Measurements from ENCODE around the gene CKM. TPM values are rescaled to one million over a fixed set of nuclear protein-coding genes. Genes with fewer than 3 reads are reported as not detected.

CKM gene
- not detected in 2 replicates for total RNA-seq (2014; rRNA removed; shearing (Covaris generic))

GRCh38 chr19:45322744-45323281 is at the start of gene CKM:
Gene CKM, minus strand, starts transcription at chr19:45322875. Its CDS starts 3,162 bp downstream, at chr19:45319713.

GRCh38 chr19:45370410-45371204 is 47.9 kb upstream of the CKM start, which contains the start of gene ERCC2:
Gene ERCC2, minus strand, starts transcription at chr19:45370573. Its CDS starts 33 bp downstream, at chr19:45370540.

GRCh38 chr19:45340232-45340898 is 17.7 kb upstream of the CKM start, which contains the start of gene KLC3:
Gene KLC3, plus strand, starts transcription at chr19:45340750. Its CDS starts 4,792 bp downstream, at chr19:45345542.

Other genes with a start within 250 kb of the CKM start
- 0.82 and 1.9 TPM in 2 replicates for gene ZNF296, start 246.4 kb downstream of the CKM start, total RNA-seq (2014; rRNA removed; shearing (Covaris generic))
- 32.3 and 37.6 TPM in 2 replicates for gene GEMIN7, start 243.6 kb downstream of the CKM start, total RNA-seq (2014; rRNA removed; shearing (Covaris generic))
- gene PPP1R37, start 229.7 kb downstream of the CKM start, total RNA-seq (2014; rRNA removed; shearing (Covaris generic)), result 29.2 and 29.7 TPM in 2 replicates
- gene NKPD1, start 161.9 kb downstream of the CKM start, total RNA-seq (2014; rRNA removed; shearing (Covaris generic)), result not detected in 2 replicates
- 4.4 and 4.9 TPM in 2 replicates for gene TRAPPC6A, start 144.6 kb downstream of the CKM start, total RNA-seq (2014; rRNA removed; shearing (Covaris generic))
- gene BLOC1S3, start 144.1 kb downstream of the CKM start, total RNA-seq (2014; rRNA removed; shearing (Covaris generic)), result 3.6 and 3.7 TPM in 2 replicates
- gene EXOC3L2, start 77.5 kb downstream of the CKM start, total RNA-seq (2014; rRNA removed; shearing (Covaris generic)), result 0.53 and 0.72 TPM in 2 replicates
- gene MARK4, start 71.6 kb downstream of the CKM start, total RNA-seq (2014; rRNA removed; shearing (Covaris generic)), result 12.4 and 12.9 TPM in 2 replicates
- gene KLC3, start 17.9 kb upstream of the CKM start, total RNA-seq (2014; rRNA removed; shearing (Covaris generic)), result 0.24 TPM in 1 of 2 replicates, not detected in the other
- gene ERCC2, start 47.7 kb upstream of the CKM start, total RNA-seq (2014; rRNA removed; shearing (Covaris generic)), result 27.6 and 28.0 TPM in 2 replicates
- 1.6 and 3.7 TPM in 2 replicates for gene PPP1R13L, start 82.2 kb upstream of the CKM start, total RNA-seq (2014; rRNA removed; shearing (Covaris generic))
- gene POLR1G, start 83.8 kb upstream of the CKM start, total RNA-seq (2014; rRNA removed; shearing (Covaris generic)), result 25.1 and 29.8 TPM in 2 replicates
- gene ERCC1, start 101.0 kb upstream of the CKM start, total RNA-seq (2014; rRNA removed; shearing (Covaris generic)), result 218 and 262 TPM in 2 replicates
- 34.9 and 45.0 TPM in 2 replicates for gene FOSB, start 145.1 kb upstream of the CKM start, total RNA-seq (2014; rRNA removed; shearing (Covaris generic))
- 3.5 and 5.0 TPM in 2 replicates for gene RTN2, start 174.2 kb upstream of the CKM start, total RNA-seq (2014; rRNA removed; shearing (Covaris generic))
- 2.2 and 2.8 TPM in 2 replicates for gene PPM1N, start 175.6 kb upstream of the CKM start, total RNA-seq (2014; rRNA removed; shearing (Covaris generic))
- 96.6 and 98.0 TPM in 2 replicates for gene VASP, start 184.6 kb upstream of the CKM start, total RNA-seq (2014; rRNA removed; shearing (Covaris generic))